Upper lobe of right lung (tissue), 1 donor: Measurements from ENCODE around the gene ENTPD1. TPM values are rescaled to one million over a fixed set of nuclear protein-coding genes. Genes with fewer than 3 reads are reported as not detected.
"Not testable (repeated sequence)": the region's sequence is repeated elsewhere in the genome, so short reads cannot be mapped to it uniquely, and the experiment has no call there.

Experiments used
- ATAC-seq: fragments of 200-7000 bp; cut with Tn5 transposase; one replicate; pipeline ENCODE4 v1.9.1; 2020; ENCODE audit warnings: mild to moderate bottlenecking, moderate library complexity
- DNase-seq: peaks from one replicate; pipeline ENCODE4 v3.0.0-alpha.2; 2020
- H3K27ac ChIP-seq: fragments of 200-600 bp; one replicate; pipeline ENCODE4 v1.8.0; 2022
- H3K27me3 ChIP-seq: fragments of 200-600 bp; one replicate; pipeline ENCODE4 v1.8.0; 2022; ENCODE audit warnings: mild to moderate bottlenecking
- H3K36me3 ChIP-seq: fragments of 200-600 bp; one replicate; pipeline ENCODE4 v1.8.0; 2022
- H3K4me1 ChIP-seq: fragments of 200-600 bp; one replicate; pipeline ENCODE4 v1.8.0; 2022
- H3K4me3 ChIP-seq: fragments of 200-600 bp; one replicate; pipeline ENCODE4 v1.8.0; 2022; ENCODE audit warnings: mild to moderate bottlenecking
- H3K9me3 ChIP-seq: fragments of 200-600 bp; one replicate; pipeline ENCODE4 v1.8.0; 2022
- CTCF ChIP-seq: fragments of 200-600 bp; IDR thresholded peaks from one replicate; pipeline ENCODE4 v1.8.0; 2022; ENCODE audit warnings: antibody characterized with exemption
- intact Hi-C: fragments of 100-400 bp; cut with DNase I; formaldehyde crosslinking; loops from one replicate; pipeline ENCODE4 v1.11.0; 2022
- total RNA-seq: library from RNA; stranded (reverse); fragmentation: NEBNext Ultra II Directional; extraction: Animal tissue kit (Norgen Biotek cat#: 25700); gene quantifications from one replicate; pipeline ENCODE4 v1.2.1, GENCODE V29; 2021
- donor health status: DM: no; HTN: yes; CAD: no; lungs with severe emphysema.

Gene ENTPD1
- total RNA-seq, 1 donor from 2014 or later, result 64.6 TPM

- H3K9me3 ChIP-seq, result no peaks in the 10 kb centered on the region
- TF ChIP-seq CTCF, result no peak
- peaks cover 12% of the 10 kb centered on the region for H3K36me3 ChIP-seq
- ATAC-seq (peak; percentile 54), DNase-seq (no peak)
- H3K27me3 ChIP-seq, result no peaks in the 10 kb centered on the region
- intact Hi-C loops, result no loop called here
- H3K4me3 ChIP-seq, result no peak overlapping the region
- H3K4me1 ChIP-seq, result no peaks in the 10 kb centered on the region
- H3K27ac ChIP-seq, result no peak overlapping the region
Observed at GRCh38 chr10:95896071-95896850, 140.3 kb downstream of the ENTPD1 start.

GRCh38 chr10:95905897-95906580 is 150.1 kb downstream of the ENTPD1 start:
- H3K4me1 ChIP-seq, DNase-seq, ATAC-seq, intact Hi-C loops, H3K27me3 ChIP-seq, H3K27ac ChIP-seq, H3K36me3 ChIP-seq, H3K9me3 ChIP-seq: not testable (repeated sequence)
- H3K4me3 ChIP-seq, result peak overlapping the region; percentile 69

- Histone ChIP-seq H3K4me3 (peak overlapping the region; percentile 69), H3K27ac (peak overlapping the region; percentile 81), H3K4me1 (no peaks in the 10 kb centered on the region), H3K9me3 (no peaks in the 10 kb centered on the region), H3K36me3 (no peaks in the 10 kb centered on the region), H3K27me3 (no peaks in the 10 kb centered on the region)
- ATAC-seq, result peak; percentile 59
- TF ChIP-seq CTCF, result no peak
- no peak for DNase-seq
- intact Hi-C loops, result no loop called here
Observed at GRCh38 chr10:95906677-95907455, 150.9 kb downstream of the ENTPD1 start.

GRCh38 chr10:95907456-95908253 is 151.7 kb downstream of the ENTPD1 start, which contains the start of gene CC2D2B:
CC2D2B (plus strand) TSS chr10:95907975; CDS start chr10:95911324, 3,349 bp downstream.
- Histone ChIP-seq H3K9me3 (no peaks in the 10 kb centered on the region), H3K27me3 (no peaks in the 10 kb centered on the region), H3K4me1 (no peaks in the 10 kb centered on the region), H3K36me3 (no peaks in the 10 kb centered on the region), H3K4me3 (peak within 1 kb of the TSS; percentile 69), H3K27ac (peak within 1 kb of the TSS; percentile 81)
- TF ChIP-seq CTCF, result peak; percentile 20
- ATAC-seq (peak; percentile 98), DNase-seq (peak; percentile 93)
- intact Hi-C loops, result no loop called here

- H3K9me3 ChIP-seq, result no peaks in the 10 kb centered on the region
- intact Hi-C loops, result no loop called here
- ATAC-seq (no peak), DNase-seq (no peak)
- no peak for TF ChIP-seq CTCF
- H3K4me1 ChIP-seq, result no peaks in the 10 kb centered on the region
- no peak overlapping the region for H3K27ac ChIP-seq
- no peak overlapping the region for H3K4me3 ChIP-seq
- no peaks in the 10 kb centered on the region for H3K36me3 ChIP-seq
- no peaks in the 10 kb centered on the region for H3K27me3 ChIP-seq
Observed at GRCh38 chr10:95908450-95908849, 152.5 kb downstream of the ENTPD1 start.
